Esophagus squamous epithelium (tissue), 4 donors: ENCODE results near the gene TIMM23B.
"Not testable (repeated sequence)": the region's sequence is repeated elsewhere in the genome, so short reads cannot be mapped to it uniquely, and the experiment has no call there.

Experiments used
- POLR2A ChIP-seq, 4 donors: fragments of 450-650 bp; IDR thresholded peaks; one replicate each; pipeline ENCODE4 v1.6.1; 2017; ENCODE audit warnings: antibody characterized with exemption in 4 of 4, mild to moderate bottlenecking in 4 of 4, moderate library complexity in 3 of 4
- TF ChIP-seq, protein P1 (sequence below), 6 experiments: fragments of 450-650 bp in 4 of 6; fragments of 200-600 bp in 2 of 6; sonication (generic) in 2 of 6; IDR thresholded peaks; one replicate each; pipeline ENCODE4 v1.5.1; 2016 to 2019; ENCODE audit warnings: antibody characterized with exemption in 6 of 6, mild to moderate bottlenecking in 4 of 6, moderate library complexity in 4 of 6

DNA sequence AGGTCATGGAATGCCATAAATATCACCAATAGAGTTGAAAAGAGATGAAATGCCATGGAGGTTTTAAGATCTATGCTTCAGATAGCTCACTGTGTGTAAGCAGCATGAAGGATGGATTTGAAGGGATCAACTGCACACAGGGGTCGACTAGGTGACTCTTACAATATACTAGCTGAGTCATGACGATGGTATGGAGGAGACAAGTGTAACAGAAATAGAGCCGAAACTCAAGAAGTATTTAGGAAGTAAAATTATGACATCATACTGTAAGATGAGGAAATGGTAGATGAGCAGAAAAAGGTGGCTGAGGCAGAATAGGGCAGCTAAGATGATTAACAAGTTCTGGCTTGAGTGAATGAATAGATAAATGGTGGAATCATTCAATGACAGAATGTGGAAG, 38.0 kb upstream of the TIMM23B start:
- TF ChIP-seq, protein P1, sequence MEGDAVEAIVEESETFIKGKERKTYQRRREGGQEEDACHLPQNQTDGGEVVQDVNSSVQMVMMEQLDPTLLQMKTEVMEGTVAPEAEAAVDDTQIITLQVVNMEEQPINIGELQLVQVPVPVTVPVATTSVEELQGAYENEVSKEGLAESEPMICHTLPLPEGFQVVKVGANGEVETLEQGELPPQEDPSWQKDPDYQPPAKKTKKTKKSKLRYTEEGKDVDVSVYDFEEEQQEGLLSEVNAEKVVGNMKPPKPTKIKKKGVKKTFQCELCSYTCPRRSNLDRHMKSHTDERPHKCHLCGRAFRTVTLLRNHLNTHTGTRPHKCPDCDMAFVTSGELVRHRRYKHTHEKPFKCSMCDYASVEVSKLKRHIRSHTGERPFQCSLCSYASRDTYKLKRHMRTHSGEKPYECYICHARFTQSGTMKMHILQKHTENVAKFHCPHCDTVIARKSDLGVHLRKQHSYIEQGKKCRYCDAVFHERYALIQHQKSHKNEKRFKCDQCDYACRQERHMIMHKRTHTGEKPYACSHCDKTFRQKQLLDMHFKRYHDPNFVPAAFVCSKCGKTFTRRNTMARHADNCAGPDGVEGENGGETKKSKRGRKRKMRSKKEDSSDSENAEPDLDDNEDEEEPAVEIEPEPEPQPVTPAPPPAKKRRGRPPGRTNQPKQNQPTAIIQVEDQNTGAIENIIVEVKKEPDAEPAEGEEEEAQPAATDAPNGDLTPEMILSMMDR (IDR thresholded peaks at IDR 0.05) = not testable (repeated sequence)
- not testable (repeated sequence) for TF ChIP-seq POLR2A (IDR thresholded peaks at IDR 0.05)
